IPS-NIHi7 (cell line): ENCODE data around the gene FOXC1.

Source experiments
- DNase-seq: peaks from one replicate; pipeline ENCODE4 v3.0.0; 2012; ENCODE audit warnings: mixed read lengths; ENCODE audit errors: extremely low spot score

FOXC1 gene

GRCh38 chr6:1643830-1644445, 34.2 kb downstream of the FOXC1 start:
- no peak for DNase-seq

- DNase-seq = no peak
Observed at GRCh38 chr6:1644516-1645060, 34.9 kb downstream of the FOXC1 start.

- no peak for DNase-seq
Observed at GRCh38 chr6:1645466-1646185, 35.9 kb downstream of the FOXC1 start.

- no peak for DNase-seq
Observed at GRCh38 chr6:1651362-1651761, 41.6 kb downstream of the FOXC1 start.

- no peak for DNase-seq
Observed at GRCh38 chr6:1652842-1653241, 43.1 kb downstream of the FOXC1 start.

GRCh38 chr6:1654054-1654453, 44.3 kb downstream of the FOXC1 start:
- DNase-seq = no peak

- no peak for DNase-seq
Observed at GRCh38 chr6:1657116-1657770, 47.5 kb downstream of the FOXC1 start.

- no peak for DNase-seq
Observed at GRCh38 chr6:1657771-1658165, 48.1 kb downstream of the FOXC1 start.

GRCh38 chr6:1658212-1659005, 48.7 kb downstream of the FOXC1 start:
- DNase-seq = no peak

GRCh38 chr6:1659816-1660215, 50.1 kb downstream of the FOXC1 start:
- DNase-seq = no peak

- DNase-seq = no peak
Observed at GRCh38 chr6:1662534-1662933, 52.8 kb downstream of the FOXC1 start.
